ENCODE measurements around the gene ARHGEF16. TPM values are rescaled to one million over a fixed set of nuclear protein-coding genes. Genes with fewer than 3 reads are reported as not detected.

The ARHGEF16 gene
- total and polyA plus RNA-seq, 2 donors (not counting 1 experiment from before 2014, with no cell fraction given), result 0.13 to 0.22 TPM

GRCh38 chr1:3465091-3465934 lies 10.8 kb downstream of the ARHGEF16 start:
- Mint-ChIP-seq H3K9me3 (ENCODE audit: insufficient read depth) (no peaks in the 10 kb centered on the region), H3K27ac (no peak overlapping the region), H3K4me3 (no peak overlapping the region), H3K4me1 (peaks cover under 1% of the 10 kb centered on the region), H3K27me3 (peaks cover 3% of the 10 kb centered on the region)
- ATAC-seq (ENCODE audit: low read depth), result no peak
- no peaks in the 10 kb centered on the region for H4K20me1 ChIP-seq (ENCODE audit: control insufficient read depth, insufficient read depth, low read length, poor library complexity, severe bottlenecking)
- no peak overlapping the region for H3K4me3 ChIP-seq (ENCODE audit: control extremely low read depth in 1 of 5, extremely low read depth in 1 of 5, insufficient read depth in 1 of 5, low read depth in 2 of 5, low read length in 4 of 5)
- H3K79me2 ChIP-seq (ENCODE audit: control insufficient read depth, insufficient read depth, low read length), result no peaks in the 10 kb centered on the region
- ChIA-PET CTCF (interaction anchor here (4.2 kb wide), 1 partner anchor 12 kb away, joined by 11 read pairs; no protein-coding TSS in a partner anchor), POLR2A (no interaction called here)
- intact Hi-C loops (cut with micrococcal nuclease), result no loop called here
- no peak overlapping the region for H3K9ac ChIP-seq (ENCODE audit: low read length)
- H3K27ac ChIP-seq (ENCODE audit: low read length in 2 of 2), result no peak overlapping the region
- H3K36me3 ChIP-seq (replicated peaks in 1 of 2; ENCODE audit: control extremely low read depth in 1 of 2, control insufficient read depth in 1 of 2, extremely low read depth in 1 of 2, insufficient read depth in 2 of 2, low read length in 1 of 2), result no peaks in the 10 kb centered on the region
- no peak for TF ChIP-seq EZH2 (IDR thresholded peaks at IDR 0.05; ENCODE audit: borderline replicate concordance, insufficient read depth, low read depth, low read length, poor library complexity, severe bottlenecking)
- TF ChIP-seq CTCF (IDR thresholded peaks at IDR 0.05), result no peak
- no peaks in the 10 kb centered on the region for H3K9me3 ChIP-seq (ENCODE audit: control extremely low read depth in 1 of 3, control insufficient read depth in 2 of 3, insufficient read depth in 1 of 3, low read length in 2 of 3)
- H3K4me1 ChIP-seq (ENCODE audit: control insufficient read depth in 2 of 2, insufficient read depth in 2 of 2, low read length in 2 of 2), result no peaks in the 10 kb centered on the region
- no peaks in the 10 kb centered on the region for H3K27me3 ChIP-seq (replicated peaks in 1 of 4; ENCODE audit: control extremely low read depth in 1 of 4, control insufficient read depth in 3 of 4, insufficient read depth in 4 of 4, low read length in 3 of 4)
- no peak overlapping the region for H3K4me2 ChIP-seq (replicated peaks; ENCODE audit: low read depth, low read length, poor library complexity, severe bottlenecking)
- 79% methylated on average over 25 of the region's 28 CpGs for WGBS (ENCODE audit: insufficient coverage)
- no peak for DNase-seq
- peak overlapping the region; percentile 38 for H2AFZ ChIP-seq (ENCODE audit: insufficient read depth, low read depth, low read length, poor library complexity, severe bottlenecking)

GRCh38 chr1:3465935-3466321 lies 11.5 kb downstream of the ARHGEF16 start:
- no peaks in the 10 kb centered on the region for H4K20me1 ChIP-seq (ENCODE audit: control insufficient read depth, insufficient read depth, low read length, poor library complexity, severe bottlenecking)
- no peak overlapping the region for H3K4me3 ChIP-seq (ENCODE audit: control extremely low read depth in 1 of 5, extremely low read depth in 1 of 5, insufficient read depth in 1 of 5, low read depth in 2 of 5, low read length in 4 of 5)
- Mint-ChIP-seq H3K27me3 (peaks cover 3% of the 10 kb centered on the region), H3K9me3 (ENCODE audit: insufficient read depth) (no peaks in the 10 kb centered on the region), H3K27ac (no peak overlapping the region), H3K4me3 (no peak overlapping the region), H3K4me1 (peaks cover 4% of the 10 kb centered on the region)
- 7% methylated on average over 17 of the region's 17 CpGs for WGBS (ENCODE audit: insufficient coverage)
- H3K27me3 ChIP-seq (replicated peaks in 1 of 4; ENCODE audit: control extremely low read depth in 1 of 4, control insufficient read depth in 3 of 4, insufficient read depth in 4 of 4, low read length in 3 of 4), result no peaks in the 10 kb centered on the region
- no peak overlapping the region for H3K27ac ChIP-seq (ENCODE audit: low read length in 2 of 2)
- no peaks in the 10 kb centered on the region for H3K4me1 ChIP-seq (ENCODE audit: control insufficient read depth in 2 of 2, insufficient read depth in 2 of 2, low read length in 2 of 2)
- DNase-seq, result no peak
- TF ChIP-seq EZH2 (IDR thresholded peaks at IDR 0.05; ENCODE audit: borderline replicate concordance, insufficient read depth, low read depth, low read length, poor library complexity, severe bottlenecking), result no peak
- TF ChIP-seq CTCF (IDR thresholded peaks at IDR 0.05), result no peak
- H3K9ac ChIP-seq (ENCODE audit: low read length), result no peak overlapping the region
- peak overlapping the region; percentile 38 for H2AFZ ChIP-seq (ENCODE audit: insufficient read depth, low read depth, low read length, poor library complexity, severe bottlenecking)
- ChIA-PET CTCF (interaction anchor here (4.2 kb wide), 1 partner anchor 13 kb away, joined by 11 read pairs; no protein-coding TSS in a partner anchor), POLR2A (no interaction called here)
- no peak overlapping the region for H3K4me2 ChIP-seq (replicated peaks; ENCODE audit: low read depth, low read length, poor library complexity, severe bottlenecking)
- no peaks in the 10 kb centered on the region for H3K79me2 ChIP-seq (ENCODE audit: control insufficient read depth, insufficient read depth, low read length)
- H3K36me3 ChIP-seq (replicated peaks in 1 of 2; ENCODE audit: control extremely low read depth in 1 of 2, control insufficient read depth in 1 of 2, extremely low read depth in 1 of 2, insufficient read depth in 2 of 2, low read length in 1 of 2), result no peaks in the 10 kb centered on the region
- intact Hi-C loops (cut with micrococcal nuclease), result no loop called here
- ATAC-seq (ENCODE audit: low read depth), result no peak
- no peaks in the 10 kb centered on the region for H3K9me3 ChIP-seq (ENCODE audit: control extremely low read depth in 1 of 3, control insufficient read depth in 2 of 3, insufficient read depth in 1 of 3, low read length in 2 of 3)
